ENCODE data around the gene SORL1.

- TF ChIP-seq CTCF (IDR thresholded peaks at IDR 0.05; ENCODE audit: borderline replicate concordance, extremely low read depth, low read length, poor library complexity, severe bottlenecking) (no peak), EZH2 (IDR thresholded peaks at IDR 0.05; ENCODE audit: borderline replicate concordance, low read depth, low read length, severe bottlenecking) (no peak)
Observed at GRCh38 chr11:121661880-121662486, 209.9 kb downstream of the SORL1 start.
